GM10266 (cell line): Measurements from ENCODE around the gene ERI3.

Experiments
- DNase-seq: peaks from one replicate; pipeline ENCODE4 v3.0.0; 2012; ENCODE audit errors: extremely low spot score
- TF ChIP-seq, protein P1 (sequence below): IDR thresholded peaks from 2 replicates; pipeline ENCODE4 v1.5.1; 2012; ENCODE audit warnings: mild to moderate bottlenecking, low read depth; ENCODE audit not compliant: control insufficient read depth, insufficient read depth; ENCODE audit errors: missing control alignments

Gene ERI3

DNA sequence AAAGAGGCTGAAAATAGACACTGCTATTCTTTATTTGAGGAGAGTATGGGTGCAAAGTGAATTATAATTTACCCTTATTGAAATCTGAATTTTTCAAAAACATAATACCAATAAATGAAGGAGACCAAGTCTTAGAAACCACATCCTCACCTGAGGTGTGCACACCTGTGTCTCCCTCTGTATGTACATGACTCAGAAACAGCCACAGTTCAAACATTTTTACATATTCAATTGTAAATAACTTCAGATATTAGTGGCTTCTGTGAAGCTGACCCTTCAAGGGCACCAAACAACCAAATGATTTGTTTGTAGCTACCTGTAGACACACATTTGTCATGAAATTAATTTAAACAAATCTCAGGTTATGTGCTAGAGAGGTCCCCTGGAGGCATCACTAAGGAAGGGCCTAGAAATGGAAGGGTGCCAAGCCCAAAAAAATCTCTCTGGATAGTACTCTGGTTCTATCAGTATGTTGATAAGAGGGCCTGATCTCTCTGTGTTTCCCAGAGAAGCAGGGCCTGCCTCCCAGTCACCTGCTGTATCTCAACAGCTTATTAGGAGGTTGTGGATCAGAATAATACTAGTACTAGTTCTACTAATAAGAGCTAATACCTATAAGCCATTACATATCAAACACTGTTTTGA is 28.1 kb downstream of the ERI3 start:
- TF ChIP-seq, protein P1, sequence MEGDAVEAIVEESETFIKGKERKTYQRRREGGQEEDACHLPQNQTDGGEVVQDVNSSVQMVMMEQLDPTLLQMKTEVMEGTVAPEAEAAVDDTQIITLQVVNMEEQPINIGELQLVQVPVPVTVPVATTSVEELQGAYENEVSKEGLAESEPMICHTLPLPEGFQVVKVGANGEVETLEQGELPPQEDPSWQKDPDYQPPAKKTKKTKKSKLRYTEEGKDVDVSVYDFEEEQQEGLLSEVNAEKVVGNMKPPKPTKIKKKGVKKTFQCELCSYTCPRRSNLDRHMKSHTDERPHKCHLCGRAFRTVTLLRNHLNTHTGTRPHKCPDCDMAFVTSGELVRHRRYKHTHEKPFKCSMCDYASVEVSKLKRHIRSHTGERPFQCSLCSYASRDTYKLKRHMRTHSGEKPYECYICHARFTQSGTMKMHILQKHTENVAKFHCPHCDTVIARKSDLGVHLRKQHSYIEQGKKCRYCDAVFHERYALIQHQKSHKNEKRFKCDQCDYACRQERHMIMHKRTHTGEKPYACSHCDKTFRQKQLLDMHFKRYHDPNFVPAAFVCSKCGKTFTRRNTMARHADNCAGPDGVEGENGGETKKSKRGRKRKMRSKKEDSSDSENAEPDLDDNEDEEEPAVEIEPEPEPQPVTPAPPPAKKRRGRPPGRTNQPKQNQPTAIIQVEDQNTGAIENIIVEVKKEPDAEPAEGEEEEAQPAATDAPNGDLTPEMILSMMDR = no peak
- no peak for DNase-seq

DNA sequence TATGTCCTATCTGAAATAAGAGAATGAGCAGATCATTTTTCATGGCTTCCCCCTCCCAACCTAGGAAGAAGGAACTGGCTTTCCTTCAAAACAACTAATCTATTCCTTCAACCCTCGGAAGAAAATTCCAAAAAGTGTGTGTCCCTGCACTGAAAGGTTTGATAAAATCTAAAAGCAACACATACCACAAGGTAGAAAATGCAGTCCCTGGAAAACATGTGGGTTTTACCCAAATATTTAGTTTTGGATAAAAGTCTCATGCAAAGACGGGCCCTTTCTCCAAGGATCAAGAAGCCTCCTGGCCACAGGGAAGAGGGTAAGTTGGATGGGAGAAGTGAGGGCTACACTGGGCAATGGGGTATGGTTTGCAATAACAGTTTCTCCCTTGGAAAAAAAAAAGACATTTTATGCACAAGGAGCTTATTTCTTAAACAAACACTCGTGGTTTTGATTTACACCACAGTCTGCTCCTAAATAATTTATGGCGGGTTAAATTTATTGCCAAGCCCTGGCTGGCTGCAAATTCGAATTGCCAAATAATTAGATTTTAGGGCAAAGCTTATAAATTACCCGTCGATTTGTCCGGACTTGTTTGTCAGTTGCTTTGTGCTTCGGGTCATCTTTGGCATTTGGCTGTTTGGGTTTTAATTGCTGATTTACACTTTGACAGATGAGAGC is 28.9 kb downstream of the ERI3 start:
- TF ChIP-seq, protein P1 = no peak
- DNase-seq = no peak

DNA sequence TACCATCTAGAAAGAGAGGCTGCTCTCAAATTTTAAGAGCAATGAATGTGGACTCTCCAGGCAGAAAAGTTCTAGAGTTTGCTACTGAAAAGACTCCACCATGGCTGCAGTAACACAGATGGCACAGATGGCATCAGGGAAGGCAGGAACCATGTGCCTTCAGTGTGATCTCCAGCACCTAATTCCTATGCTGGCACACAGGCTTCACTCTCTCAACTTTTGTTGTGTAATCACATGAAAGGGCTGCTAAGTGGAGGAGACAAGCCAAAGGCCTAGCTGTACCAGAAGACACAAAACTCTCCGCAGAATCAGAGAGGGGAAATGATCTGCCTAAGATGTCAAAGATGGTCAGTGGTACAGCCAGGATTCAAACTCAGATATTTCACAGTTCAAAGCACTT is 31.1 kb downstream of the ERI3 start:
- TF ChIP-seq, protein P1 = no peak
- no peak for DNase-seq

DNA sequence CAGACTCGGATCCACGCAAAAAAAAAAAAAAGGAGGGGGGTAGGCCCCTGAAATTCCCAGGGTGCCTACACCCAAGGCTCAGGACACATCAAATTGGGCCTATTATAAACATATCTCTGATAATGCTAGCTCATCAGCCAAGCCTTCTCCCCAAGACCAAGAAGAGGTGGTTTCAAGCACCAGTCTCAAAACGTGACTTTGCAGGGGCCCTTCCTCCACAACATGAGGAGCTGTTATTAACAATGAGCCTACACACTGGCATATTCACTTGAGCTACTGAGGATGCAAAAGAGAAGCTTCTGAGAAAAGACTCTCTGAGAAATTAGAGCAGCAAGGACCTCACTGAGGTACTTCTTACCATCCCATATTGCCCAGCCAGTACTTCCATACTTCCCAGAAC is 32.7 kb downstream of the ERI3 start:
- DNase-seq = no peak
- TF ChIP-seq, protein P1 = no peak

DNA sequence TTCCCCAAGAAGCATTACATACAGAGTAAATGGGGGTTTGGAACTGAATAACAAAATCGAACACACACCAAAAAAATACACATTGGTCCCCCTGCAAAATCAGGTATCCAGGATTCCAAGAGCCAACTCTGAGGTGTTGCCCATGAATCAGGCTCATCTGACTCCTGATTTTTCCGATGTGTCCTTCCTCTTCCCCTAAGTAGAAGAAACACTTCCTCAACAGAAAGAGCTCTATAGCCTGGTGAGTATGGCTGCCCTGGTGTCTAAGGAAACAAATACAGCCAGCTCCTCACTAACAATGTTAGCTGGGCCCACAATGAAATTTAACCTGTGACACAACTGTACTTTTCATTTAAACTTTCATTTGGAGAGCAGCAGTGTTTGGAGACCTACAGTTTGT is 33.6 kb downstream of the ERI3 start:
- no peak for DNase-seq
- TF ChIP-seq, protein P1 = no peak

DNA sequence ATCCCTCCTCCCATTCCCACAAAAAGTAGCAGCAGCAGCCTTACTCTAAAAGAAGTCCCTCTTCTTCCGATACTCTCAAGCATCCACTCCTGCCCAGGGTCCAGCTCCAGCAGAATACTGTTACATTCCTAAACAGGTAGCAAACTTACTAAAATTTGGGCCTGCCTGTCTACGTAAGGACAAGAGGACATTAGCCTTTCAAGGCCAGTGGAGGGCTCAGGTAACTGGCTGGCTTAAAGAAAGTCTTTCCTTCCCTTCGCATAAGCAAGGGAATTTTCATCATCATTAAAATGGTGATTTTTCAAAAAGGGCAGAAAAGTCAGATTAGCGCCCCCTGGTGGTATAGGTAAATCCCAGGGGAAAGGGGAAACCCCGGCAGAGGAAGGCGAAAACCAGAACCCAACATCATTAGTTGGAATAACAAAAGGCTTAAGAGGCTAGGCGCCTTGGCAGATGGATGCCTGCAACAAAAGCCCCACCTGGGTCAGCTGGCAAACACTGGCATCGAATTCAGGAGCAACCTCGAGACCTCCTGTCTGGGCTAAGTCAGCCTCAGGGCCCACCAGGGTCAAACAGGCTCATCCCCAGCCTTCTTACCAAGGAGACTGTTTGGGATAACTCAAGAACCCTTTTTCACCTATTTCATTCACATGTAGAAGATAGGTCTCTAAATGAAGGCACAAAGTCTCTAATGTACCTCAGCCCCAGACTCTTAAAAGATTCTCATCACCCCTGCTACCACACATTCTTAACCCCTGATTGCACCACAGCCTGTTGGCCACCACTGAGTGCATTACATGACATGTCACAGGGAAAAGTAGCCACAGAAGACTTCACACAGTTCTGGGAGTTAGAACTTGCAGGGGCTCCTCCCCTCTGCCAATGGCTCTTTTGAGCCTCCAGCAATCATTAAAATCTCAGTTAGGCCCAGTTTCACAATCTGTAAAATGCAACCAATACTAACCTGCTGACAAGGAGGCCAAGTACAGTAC is 36.7 kb downstream of the ERI3 start:
- DNase-seq = peak; percentile 73
- TF ChIP-seq, protein P1 = peak; percentile 73
